ENCODE measurements around the gene PLK1.

PLK1 gene

DNA sequence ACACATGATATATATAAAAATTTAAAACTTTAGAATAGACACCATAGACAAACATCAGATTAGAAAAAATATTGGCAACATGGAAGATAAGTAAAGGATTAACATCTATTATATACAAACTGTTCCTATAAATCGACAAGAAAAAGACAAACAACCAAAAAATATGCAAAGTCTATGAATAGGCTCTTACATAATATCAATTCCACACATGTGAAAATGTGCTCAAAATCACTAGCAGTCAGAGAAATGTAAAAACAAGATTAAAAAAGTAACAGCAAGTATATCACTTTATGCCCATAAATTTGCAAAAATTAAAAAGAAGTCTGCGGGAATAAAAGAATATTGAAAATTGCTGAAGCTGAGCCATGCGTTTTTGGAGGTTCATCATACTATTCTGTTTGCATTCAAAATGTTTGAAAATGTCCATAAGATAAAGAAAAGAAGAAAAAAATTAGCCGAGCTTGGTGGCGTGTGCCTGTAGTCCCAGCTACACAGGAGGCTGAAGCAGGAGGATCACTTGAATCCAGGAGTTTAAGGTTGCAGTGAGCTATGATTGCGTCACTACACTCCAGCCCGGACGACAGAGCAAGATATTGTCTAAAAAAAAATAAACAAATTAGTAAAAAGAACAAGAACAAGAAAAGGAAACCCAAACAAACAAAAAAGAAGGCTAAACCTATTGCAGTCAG, 45.6 kb downstream of the PLK1 start:
- TF ChIP-seq, protein P1, sequence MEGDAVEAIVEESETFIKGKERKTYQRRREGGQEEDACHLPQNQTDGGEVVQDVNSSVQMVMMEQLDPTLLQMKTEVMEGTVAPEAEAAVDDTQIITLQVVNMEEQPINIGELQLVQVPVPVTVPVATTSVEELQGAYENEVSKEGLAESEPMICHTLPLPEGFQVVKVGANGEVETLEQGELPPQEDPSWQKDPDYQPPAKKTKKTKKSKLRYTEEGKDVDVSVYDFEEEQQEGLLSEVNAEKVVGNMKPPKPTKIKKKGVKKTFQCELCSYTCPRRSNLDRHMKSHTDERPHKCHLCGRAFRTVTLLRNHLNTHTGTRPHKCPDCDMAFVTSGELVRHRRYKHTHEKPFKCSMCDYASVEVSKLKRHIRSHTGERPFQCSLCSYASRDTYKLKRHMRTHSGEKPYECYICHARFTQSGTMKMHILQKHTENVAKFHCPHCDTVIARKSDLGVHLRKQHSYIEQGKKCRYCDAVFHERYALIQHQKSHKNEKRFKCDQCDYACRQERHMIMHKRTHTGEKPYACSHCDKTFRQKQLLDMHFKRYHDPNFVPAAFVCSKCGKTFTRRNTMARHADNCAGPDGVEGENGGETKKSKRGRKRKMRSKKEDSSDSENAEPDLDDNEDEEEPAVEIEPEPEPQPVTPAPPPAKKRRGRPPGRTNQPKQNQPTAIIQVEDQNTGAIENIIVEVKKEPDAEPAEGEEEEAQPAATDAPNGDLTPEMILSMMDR (IDR thresholded peaks at IDR 0.05; ENCODE audit: unreplicated experiment in 3 of 3): no peak
- Mint-ChIP-seq H3K27ac (no peak overlapping the region), H3K36me3 (ENCODE audit: low read depth) (no peaks in the 10 kb centered on the region), H3K4me1 (no peaks in the 10 kb centered on the region), H3K27me3 (ENCODE audit: low read depth) (peaks cover 16% of the 10 kb centered on the region), H3K4me3 (no peak overlapping the region), H3K9me3 (peaks cover 7% of the 10 kb centered on the region)

DNA sequence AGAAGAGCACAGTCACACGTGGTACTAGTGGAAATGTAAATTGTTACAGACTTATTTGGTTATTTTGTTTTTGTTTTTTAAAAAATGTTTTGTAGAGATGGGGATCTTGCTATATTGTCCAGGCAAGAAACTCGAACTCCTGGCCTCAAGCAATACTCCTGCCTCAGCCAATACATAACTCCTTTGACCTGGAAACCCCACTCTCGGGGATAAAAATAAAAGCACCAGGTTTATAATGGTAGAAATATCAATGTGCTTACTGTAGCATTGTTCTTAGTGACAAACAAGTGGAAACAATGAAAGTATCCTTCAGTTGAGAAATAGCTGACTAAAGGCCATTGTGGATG, 46.1 kb downstream of the PLK1 start:
- H3K27ac Mint-ChIP-seq: no peak overlapping the region
- TF ChIP-seq, protein P1 (IDR thresholded peaks at IDR 0.05; ENCODE audit: unreplicated experiment in 3 of 3): no peak
- H3K9me3 Mint-ChIP-seq: peaks cover 7% of the 10 kb centered on the region
- H3K4me1 Mint-ChIP-seq: no peaks in the 10 kb centered on the region
- H3K27me3 Mint-ChIP-seq (ENCODE audit: low read depth): peaks cover 14% of the 10 kb centered on the region
- H3K4me3 Mint-ChIP-seq: no peak overlapping the region
- H3K36me3 Mint-ChIP-seq (ENCODE audit: low read depth): no peaks in the 10 kb centered on the region

DNA sequence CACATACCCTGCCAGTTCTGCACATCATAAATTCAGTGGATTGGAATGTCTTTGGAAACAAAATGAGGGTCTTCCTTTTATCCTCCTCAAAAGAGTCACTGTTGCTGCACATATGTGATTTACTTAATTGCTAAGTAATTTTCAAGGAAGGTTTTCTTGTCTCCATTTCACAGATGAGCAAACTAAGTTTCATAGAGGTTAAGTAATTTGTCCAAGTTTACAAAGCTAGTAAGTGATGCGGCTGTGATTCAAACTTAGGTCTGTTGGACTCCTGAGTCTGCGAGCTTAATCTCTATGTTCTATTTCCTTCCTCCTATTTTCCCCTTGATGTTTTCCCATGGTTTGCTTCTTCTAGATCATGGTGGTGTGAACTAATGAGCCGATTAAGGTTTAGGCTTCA, 48.0 kb downstream of the PLK1 start:
- Mint-ChIP-seq H3K4me1 (no peaks in the 10 kb centered on the region), H3K36me3 (ENCODE audit: low read depth) (no peaks in the 10 kb centered on the region), H3K27me3 (ENCODE audit: low read depth) (peaks cover 9% of the 10 kb centered on the region), H3K4me3 (no peak overlapping the region), H3K27ac (no peak overlapping the region), H3K9me3 (peaks cover 5% of the 10 kb centered on the region)
- TF ChIP-seq, protein P1 (IDR thresholded peaks at IDR 0.05; ENCODE audit: unreplicated experiment in 3 of 3): no peak

DNA sequence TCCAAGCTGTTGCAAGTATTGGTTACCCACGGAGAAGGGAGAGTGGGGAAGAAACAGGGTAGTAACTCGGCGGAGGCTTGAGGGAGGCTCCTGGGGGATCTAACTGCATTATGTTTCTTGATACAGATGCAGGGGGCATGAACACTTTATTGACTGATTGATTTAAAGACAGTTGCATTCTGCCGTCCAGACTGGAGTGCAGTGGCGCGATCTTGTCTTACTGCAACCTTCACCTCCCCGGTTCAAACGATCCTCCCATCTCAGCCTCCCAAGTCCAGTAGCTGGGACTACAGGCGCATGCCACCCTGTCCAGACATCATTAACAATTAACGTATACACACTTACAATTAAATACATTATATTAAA, 49.4 kb downstream of the PLK1 start:
- H3K36me3 Mint-ChIP-seq (ENCODE audit: low read depth): no peaks in the 10 kb centered on the region
- no peak overlapping the region for H3K27ac Mint-ChIP-seq
- H3K4me3 Mint-ChIP-seq: no peak overlapping the region
- H3K27me3 Mint-ChIP-seq (ENCODE audit: low read depth): peaks cover 7% of the 10 kb centered on the region
- TF ChIP-seq, protein P1 (IDR thresholded peaks at IDR 0.05; ENCODE audit: unreplicated experiment in 3 of 3): peak in 1 of 3 experiments; percentile 3
- peaks cover 1% of the 10 kb centered on the region for H3K9me3 Mint-ChIP-seq
- no peaks in the 10 kb centered on the region for H3K4me1 Mint-ChIP-seq

DNA sequence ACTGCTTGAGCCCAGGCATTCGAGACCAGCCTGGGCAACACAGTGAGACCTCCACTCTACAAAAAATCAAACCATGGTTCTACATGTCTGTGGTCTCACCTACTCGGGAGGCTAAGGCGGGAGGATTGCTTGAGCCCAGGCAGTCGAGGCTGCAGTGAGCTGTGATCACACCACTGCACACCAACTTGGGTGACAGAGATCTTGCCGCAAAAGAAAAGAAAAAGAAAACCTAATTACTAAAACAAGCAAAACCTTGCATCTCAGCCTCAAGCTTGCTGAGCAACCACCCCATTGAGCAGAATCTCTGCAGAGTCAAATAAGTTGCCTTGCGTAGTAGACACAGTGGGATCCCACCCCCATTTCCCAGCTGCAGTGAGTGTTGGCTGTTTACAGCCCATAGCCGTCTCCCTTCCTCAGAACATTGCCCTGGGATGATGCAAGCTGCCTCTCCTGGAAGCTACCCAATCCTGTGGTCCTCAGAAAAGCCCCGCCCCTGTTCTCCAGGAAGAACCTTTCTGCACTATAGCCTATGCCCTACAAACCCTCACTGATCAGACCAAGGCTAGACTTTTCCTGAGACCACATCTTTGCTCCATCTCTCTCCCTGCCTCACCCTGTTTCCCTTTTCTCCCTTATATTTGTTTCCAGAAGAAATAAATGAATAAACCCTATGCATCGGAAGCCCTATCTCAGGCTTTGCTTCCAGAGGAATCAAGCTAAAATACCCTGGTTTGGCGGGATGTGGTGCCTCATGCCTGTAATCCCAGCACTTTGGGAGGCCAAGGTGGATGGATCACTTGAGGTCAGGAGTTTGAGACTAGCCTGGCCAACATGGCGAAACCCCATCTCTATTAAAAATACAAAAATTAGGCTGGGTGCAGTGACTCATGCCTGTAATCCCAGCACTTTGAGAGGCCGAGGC, 51.1 kb downstream of the PLK1 start:
- H3K27me3 Mint-ChIP-seq (ENCODE audit: low read depth): peaks cover 5% of the 10 kb centered on the region
- TF ChIP-seq, protein P1 (IDR thresholded peaks at IDR 0.05; ENCODE audit: unreplicated experiment in 3 of 3): no peak
- no peak overlapping the region for H3K27ac Mint-ChIP-seq
- no peaks in the 10 kb centered on the region for H3K36me3 Mint-ChIP-seq (ENCODE audit: low read depth)
- no peaks in the 10 kb centered on the region for H3K9me3 Mint-ChIP-seq
- no peaks in the 10 kb centered on the region for H3K4me1 Mint-ChIP-seq
- H3K4me3 Mint-ChIP-seq: no peak overlapping the region
